Mesenchymal stem cell (in vitro differentiated cells and primary cell): ENCODE measurements around the gene ZC3H12A.

Experiments used
- DNase-seq: peaks from one replicate; pipeline ENCODE4 v3.0.0-alpha.2; 2013
- H2AFZ ChIP-seq: one replicate; pipeline ENCODE4 v1.6.1; 2013; ENCODE audit warnings: low read depth, mild to moderate bottlenecking, control low read depth, inconsistent platforms, low read length, moderate library complexity
- H2AK5ac ChIP-seq: 2 replicates; pipeline ENCODE4 v1.6.1; 2013; ENCODE audit warnings: low read length, moderate library complexity, mild to moderate bottlenecking, inconsistent platforms; ENCODE audit not compliant: severe bottlenecking
- H2BK120ac ChIP-seq: one replicate; pipeline ENCODE4 v1.6.1; 2013; ENCODE audit warnings: low read depth, mild to moderate bottlenecking, inconsistent platforms, low read length, moderate library complexity
- H2BK12ac ChIP-seq, 2 experiments: one replicate each; pipeline ENCODE4 v1.6.1; 2013; ENCODE audit warnings: inconsistent platforms in 2 of 2, low read length in 2 of 2, mild to moderate bottlenecking in 2 of 2, moderate library complexity in 2 of 2, control low read depth in 1 of 2
- H2BK15ac ChIP-seq: one replicate; pipeline ENCODE4 v1.6.1; 2013; ENCODE audit warnings: mild to moderate bottlenecking, low read depth, inconsistent platforms; ENCODE audit not compliant: poor library complexity, severe bottlenecking
- H2BK5ac ChIP-seq: 2 replicates; pipeline ENCODE4 v1.6.1; 2013; ENCODE audit warnings: low read depth, mild to moderate bottlenecking, low read length, control low read depth, inconsistent platforms; ENCODE audit not compliant: poor library complexity, severe bottlenecking
- H3K14ac ChIP-seq, 2 experiments: one replicate each; pipeline ENCODE4 v1.6.1; 2013; ENCODE audit warnings: inconsistent platforms in 2 of 2, low read length in 2 of 2, control low read depth in 1 of 2, mild to moderate bottlenecking in 1 of 2, moderate library complexity in 1 of 2
- H3K18ac ChIP-seq, 2 experiments: one replicate each; pipeline ENCODE4 v1.6.1; 2013; ENCODE audit warnings: inconsistent platforms in 2 of 2, low read length in 2 of 2, control low read depth in 1 of 2, low read depth in 1 of 2, mild to moderate bottlenecking in 1 of 2
- H3K23ac ChIP-seq, 2 experiments: one replicate each; pipeline ENCODE4 v1.6.1; 2013; ENCODE audit warnings: inconsistent platforms in 2 of 2, low read length in 2 of 2, mild to moderate bottlenecking in 2 of 2, moderate library complexity in 2 of 2, control low read depth in 1 of 2
- H3K27ac ChIP-seq: 2 replicates; pipeline ENCODE4 v1.5.1; 2013; ENCODE audit warnings: mild to moderate bottlenecking, moderate library complexity, low read length, control low read depth, inconsistent platforms; ENCODE audit not compliant: poor library complexity, severe bottlenecking
- H3K27me3 ChIP-seq, 2 experiments: 2 replicates each; pipeline versions ENCODE4 v1.6.1 to v1.7.0; 2013; ENCODE audit warnings: low read length in 2 of 2, mild to moderate bottlenecking in 2 of 2, moderate library complexity in 2 of 2, control low read depth in 1 of 2, inconsistent platforms in 1 of 2; ENCODE audit not compliant: control insufficient read depth in 1 of 2, insufficient read depth in 1 of 2
- H3K36me3 ChIP-seq, 2 experiments: 2 replicates each; pipeline versions ENCODE4 v1.6.1 to v1.7.0; 2013; ENCODE audit warnings: low read length in 2 of 2, control low read depth in 1 of 2, inconsistent platforms in 1 of 2, low read depth in 1 of 2, mild to moderate bottlenecking in 1 of 2; ENCODE audit not compliant: insufficient read depth in 2 of 2, control insufficient read depth in 1 of 2
- H3K4ac ChIP-seq, 2 experiments: one replicate each; pipeline ENCODE4 v1.6.1; 2013; ENCODE audit warnings: inconsistent platforms in 2 of 2, low read length in 2 of 2, mild to moderate bottlenecking in 2 of 2, moderate library complexity in 2 of 2, control low read depth in 1 of 2, low read depth in 1 of 2
- H3K4me1 ChIP-seq: 2 replicates; pipeline ENCODE4 v1.6.1; 2013; ENCODE audit warnings: low read depth, low read length, control low read depth; ENCODE audit not compliant: control insufficient read depth, insufficient read depth
- H3K4me2 ChIP-seq: 2 replicates; pipeline ENCODE4 v1.6.1; 2013; ENCODE audit warnings: low read length, mild to moderate bottlenecking, inconsistent platforms; ENCODE audit not compliant: poor library complexity, severe bottlenecking
- H3K4me3 ChIP-seq, 2 experiments: 2 replicates each; pipeline versions ENCODE4 v1.5.1 to v1.7.0; 2013; ENCODE audit warnings: low read length in 2 of 2, mild to moderate bottlenecking in 2 of 2, control low read depth in 1 of 2, low read depth in 1 of 2; ENCODE audit not compliant: insufficient read depth in 1 of 2
- H3K79me1 ChIP-seq: replicated peaks from 2 replicates; pipeline ENCODE4 v1.6.1; 2013; ENCODE audit warnings: mild to moderate bottlenecking, control low read depth, low read length, inconsistent platforms; ENCODE audit not compliant: poor library complexity, severe bottlenecking
- H3K9ac ChIP-seq: 2 replicates; pipeline ENCODE4 v1.7.0; 2013; ENCODE audit warnings: mild to moderate bottlenecking, low read length, moderate library complexity
- H3K9me3 ChIP-seq: 2 replicates; pipeline ENCODE4 v1.7.0; 2013; ENCODE audit warnings: mild to moderate bottlenecking, low read length; ENCODE audit not compliant: control insufficient read depth
- H4K8ac ChIP-seq: one replicate; pipeline ENCODE4 v1.6.1; 2013; ENCODE audit warnings: inconsistent platforms, mild to moderate bottlenecking, low read length, moderate library complexity
- H4K91ac ChIP-seq: one replicate; pipeline ENCODE4 v1.6.1; 2013; ENCODE audit warnings: mild to moderate bottlenecking, low read length, inconsistent platforms
- WGBS: methylation state at CpG from one replicate; pipeline ENCODE4 v1.1.7; 2013; ENCODE audit warnings: mixed read lengths; 5-methylcytosine and 5-hydroxymethylcytosine counted together

ZC3H12A gene

DNA sequence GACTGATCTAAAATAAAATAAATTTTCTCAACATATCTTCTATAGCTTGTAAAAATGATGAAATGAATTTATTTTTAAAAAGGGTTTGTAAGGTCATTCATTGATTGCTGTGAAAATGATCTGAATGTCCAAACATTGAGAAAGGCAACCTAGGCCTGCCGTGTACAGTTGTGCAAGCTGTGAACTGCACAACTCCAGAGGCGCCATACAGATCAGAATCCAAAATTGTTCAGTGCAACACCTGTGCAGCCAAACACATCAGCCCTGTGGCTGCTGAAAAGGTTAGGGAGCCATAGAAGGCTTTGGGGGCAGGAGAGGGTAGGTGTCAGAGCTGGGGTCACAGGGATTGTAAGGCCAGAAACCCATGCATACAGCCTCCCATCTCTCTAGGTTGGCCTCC lies 9.9 kb upstream of the ZC3H12A start:
- H2AFZ ChIP-seq, result no peak overlapping the region
- H3K27me3 ChIP-seq, result no peaks in the 10 kb centered on the region
- no peak overlapping the region for H3K4me3 ChIP-seq

GRCh38 chr1:37465593-37466517 lies 8.5 kb upstream of the ZC3H12A start:
- H2BK5ac ChIP-seq, result no peak overlapping the region
- peak overlapping the region; percentile 61 for H3K9ac ChIP-seq
- no peak overlapping the region for H3K23ac ChIP-seq
- peak overlapping the region; percentile 75 for H4K8ac ChIP-seq
- H2AFZ ChIP-seq, result no peak overlapping the region
- H3K4me2 ChIP-seq, result no peak overlapping the region
- H3K4me1 ChIP-seq, result peaks cover 8% of the 10 kb centered on the region
- no peaks in the 10 kb centered on the region for H3K9me3 ChIP-seq
- H3K79me1 ChIP-seq, result peaks cover 28% of the 10 kb centered on the region
- H2BK120ac ChIP-seq, result no peak overlapping the region
- no peak overlapping the region for H2AK5ac ChIP-seq
- H2BK15ac ChIP-seq, result no peak overlapping the region
- no peak overlapping the region for H3K27ac ChIP-seq
- peak overlapping the region; percentile 13 for H4K91ac ChIP-seq
- peak overlapping the region in 1 of 2 experiments; percentile 54 for H2BK12ac ChIP-seq
- H3K18ac ChIP-seq, result peak overlapping the region in 1 of 2 experiments; percentile 57
- peaks cover 0 to 15% of the 10 kb centered on the region in 2 experiments for H3K36me3 ChIP-seq
- H3K27me3 ChIP-seq, result no peaks in the 10 kb centered on the region
- no peak overlapping the region for H3K4ac ChIP-seq
- WGBS, result 80% methylated on average over 6 of the region's 6 CpGs
- peak; percentile 48 for DNase-seq
- no peak overlapping the region for H3K14ac ChIP-seq
- H3K4me3 ChIP-seq, result no peak overlapping the region

More for the DNA sequence above, 9.9 kb upstream of the ZC3H12A start:
- H3K18ac ChIP-seq, result no peak overlapping the region
- H2AK5ac ChIP-seq, result no peak overlapping the region
- no peak overlapping the region for H3K27ac ChIP-seq
- H3K4me2 ChIP-seq, result no peak overlapping the region
- DNase-seq, result no peak
- H3K4me1 ChIP-seq, result peaks cover 4% of the 10 kb centered on the region
- no peak overlapping the region for H4K91ac ChIP-seq
- no peak overlapping the region for H2BK12ac ChIP-seq
- H3K9ac ChIP-seq, result no peak overlapping the region
- H2BK120ac ChIP-seq, result no peak overlapping the region
- H3K4ac ChIP-seq, result peak overlapping the region in 1 of 2 experiments; percentile 24
- H2BK5ac ChIP-seq, result no peak overlapping the region
- peaks cover 0 to 18% of the 10 kb centered on the region in 2 experiments for H3K36me3 ChIP-seq
- no peak overlapping the region for H4K8ac ChIP-seq
- no peak overlapping the region for H2BK15ac ChIP-seq
- H3K23ac ChIP-seq, result no peak overlapping the region
- no peaks in the 10 kb centered on the region for H3K9me3 ChIP-seq
- 98% methylated on average over 2 of the region's 2 CpGs for WGBS
- H3K79me1 ChIP-seq, result peaks cover 29% of the 10 kb centered on the region
- no peak overlapping the region for H3K14ac ChIP-seq

DNA sequence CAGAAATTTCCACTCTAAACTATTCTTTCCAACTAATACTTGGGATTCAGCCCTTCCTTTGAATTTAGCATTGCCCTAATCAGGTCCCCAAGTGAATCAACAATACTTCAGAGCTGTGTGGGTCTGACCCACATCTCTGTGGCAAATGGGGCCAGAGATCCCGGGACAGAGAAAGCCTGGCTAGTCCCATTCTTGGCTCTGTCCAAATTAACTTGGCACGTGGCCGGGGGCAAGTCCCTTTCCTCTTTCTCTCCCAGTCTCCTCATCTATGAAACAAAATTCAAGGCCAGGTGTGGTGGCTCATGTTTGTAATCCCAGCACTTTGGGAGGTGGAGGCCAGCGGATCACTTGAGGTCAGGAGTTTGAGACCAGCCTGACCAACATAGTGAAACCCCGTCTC lies 6.3 kb upstream of the ZC3H12A start:
- Histone ChIP-seq H2BK15ac (peak overlapping the region; percentile 56), H3K9me3 (no peaks in the 10 kb centered on the region), H3K79me1 (peaks cover 25% of the 10 kb centered on the region), H3K36me3 (peaks cover 0 to 12% of the 10 kb centered on the region in 2 experiments), H3K23ac (no peak overlapping the region), H3K14ac (no peak overlapping the region), H2BK12ac (no peak overlapping the region), H3K9ac (no peak overlapping the region), H3K4ac (no peak overlapping the region), H4K8ac (no peak overlapping the region), H4K91ac (no peak overlapping the region), H2BK120ac (no peak overlapping the region), H2BK5ac (no peak overlapping the region), H3K18ac (no peak overlapping the region), H3K4me1 (peaks cover 21% of the 10 kb centered on the region), H2AFZ (no peak overlapping the region), H3K27ac (no peak overlapping the region), H3K4me3 (no peak overlapping the region), H3K27me3 (no peaks in the 10 kb centered on the region), H2AK5ac (no peak overlapping the region), H3K4me2 (no peak overlapping the region)
- no peak for DNase-seq
- 100% methylated on average over 3 of the region's 5 CpGs for WGBS

DNA sequence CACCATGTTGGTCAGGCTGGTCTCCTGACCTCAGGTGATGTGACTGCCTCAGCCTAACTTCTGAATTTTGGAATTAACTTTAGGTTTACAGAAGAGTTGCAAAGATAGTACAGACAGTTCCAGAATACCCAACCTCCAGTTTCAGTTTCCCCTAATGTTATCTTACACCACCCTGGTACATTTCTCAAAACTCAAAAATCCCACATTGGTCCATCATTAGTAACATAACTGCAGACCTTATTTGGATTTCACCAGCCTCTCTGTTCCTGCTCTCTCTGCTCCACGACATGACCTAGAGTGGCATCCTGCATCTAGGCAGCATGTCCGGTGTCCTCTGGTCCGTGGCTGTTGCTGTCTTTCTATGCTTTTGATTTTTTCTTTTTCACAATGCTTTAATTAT lies 5.0 kb upstream of the ZC3H12A start:
- Histone ChIP-seq H2BK12ac (peak overlapping the region in 1 of 2 experiments; percentile 69), H2BK15ac (no peak overlapping the region), H3K36me3 (peaks cover 0 to 12% of the 10 kb centered on the region in 2 experiments), H3K4me2 (no peak overlapping the region), H2AK5ac (peak overlapping the region; percentile 37), H4K91ac (no peak overlapping the region), H3K79me1 (peaks cover 25% of the 10 kb centered on the region), H3K27ac (no peak overlapping the region), H2BK120ac (no peak overlapping the region), H3K14ac (no peak overlapping the region), H4K8ac (no peak overlapping the region), H2BK5ac (no peak overlapping the region), H3K23ac (no peak overlapping the region), H3K9ac (no peak overlapping the region), H3K4ac (no peak overlapping the region), H3K4me1 (peaks cover 24% of the 10 kb centered on the region), H3K18ac (no peak overlapping the region), H3K27me3 (no peaks in the 10 kb centered on the region), H3K9me3 (no peaks in the 10 kb centered on the region), H3K4me3 (no peak overlapping the region), H2AFZ (no peak overlapping the region)
- WGBS, result 95% methylated on average over 1 of the region's 3 CpGs
- DNase-seq, result no peak
